Osteoblast (primary cell): ENCODE measurements around the gene UBE2H. TPM values are rescaled to one million over a fixed set of nuclear protein-coding genes. Genes with fewer than 3 reads are reported as not detected.

Source experiments
- DNase-seq: peaks from one replicate; pipeline ENCODE4 v3.0.0; 2011; ENCODE audit warnings: low spot score, mixed read lengths; ENCODE audit not compliant: insufficient read length; ENCODE audit errors: missing footprints
- H2AFZ ChIP-seq: 2 replicates; pipeline ENCODE4 v1.6.0; 2011; ENCODE audit warnings: mild to moderate bottlenecking, low read length
- H3K27ac ChIP-seq: 2 replicates; pipeline ENCODE4 v1.5.1; 2011; ENCODE audit warnings: mild to moderate bottlenecking, low read depth, low read length, moderate library complexity
- H3K27me3 ChIP-seq: 2 replicates; pipeline ENCODE4 v1.6.0; 2012; ENCODE audit warnings: mild to moderate bottlenecking, control low read depth, inconsistent platforms, low read length, moderate library complexity; ENCODE audit not compliant: insufficient read depth
- H3K36me3 ChIP-seq: 2 replicates; pipeline ENCODE4 v1.5.1; 2011; ENCODE audit warnings: mild to moderate bottlenecking, low read length, control low read depth, moderate library complexity; ENCODE audit not compliant: insufficient read depth
- H3K4me1 ChIP-seq: 2 replicates; pipeline ENCODE4 v1.5.1; 2011; ENCODE audit warnings: mild to moderate bottlenecking, low read length, control low read depth, moderate library complexity; ENCODE audit not compliant: insufficient read depth
- H3K4me2 ChIP-seq: 2 replicates; pipeline ENCODE4 v1.6.0; 2011; ENCODE audit warnings: mild to moderate bottlenecking, low read length; ENCODE audit not compliant: insufficient read depth
- H3K4me3 ChIP-seq: fragments of 200-600 bp; sonication (generic); 3 replicates; pipeline ENCODE4 v1.5.1; 2012; ENCODE audit warnings: mild to moderate bottlenecking, low read length, inconsistent platforms; ENCODE audit not compliant: insufficient read depth
- H3K79me2 ChIP-seq: 2 replicates; pipeline ENCODE4 v1.6.0; 2012; ENCODE audit warnings: mild to moderate bottlenecking, low read length, control low read depth, inconsistent platforms; ENCODE audit not compliant: insufficient read depth
- H3K9me3 ChIP-seq: 2 replicates; pipeline ENCODE4 v1.5.1; 2011; ENCODE audit warnings: low read depth, low read length, control low read depth
- H4K20me1 ChIP-seq: 2 replicates; pipeline ENCODE4 v1.6.0; 2012; ENCODE audit warnings: mild to moderate bottlenecking, low read length, control low read depth; ENCODE audit not compliant: insufficient read depth
- CTCF ChIP-seq: IDR thresholded peaks from 2 replicates; pipeline ENCODE4 v1.5.1; 2011; ENCODE audit warnings: mild to moderate bottlenecking, low read depth, low read length, moderate library complexity; ENCODE audit errors: extremely low read depth
- total RNA-seq: library from RNA; depleted of rRNA; stranded (reverse); fragments of >200 nt; gene quantifications from 2 replicates; pipeline ENCODE4 v1.2.3, GENCODE V29; 2012

The UBE2H gene
- total RNA-seq, 1 donor = 61.2 TPM

GRCh38 chr7:129793506-129794310 is 159.1 kb downstream of the UBE2H start:
- no peak for TF ChIP-seq CTCF

GRCh38 chr7:129792721-129793120 is 160.0 kb downstream of the UBE2H start:
- Histone ChIP-seq H3K27me3 (no peaks in the 10 kb centered on the region), H3K4me2 (no peak overlapping the region), H3K27ac (no peak overlapping the region), H3K9me3 (no peaks in the 10 kb centered on the region), H4K20me1 (no peaks in the 10 kb centered on the region), H3K36me3 (no peaks in the 10 kb centered on the region), H3K4me3 (no peak overlapping the region), H3K4me1 (no peaks in the 10 kb centered on the region), H3K79me2 (no peaks in the 10 kb centered on the region), H2AFZ (no peak overlapping the region)
- peak; percentile 79 for DNase-seq
- TF ChIP-seq CTCF = no peak

More at GRCh38 chr7:129793506-129794310, 159.1 kb downstream of the UBE2H start:
- Histone ChIP-seq H3K9me3 (no peaks in the 10 kb centered on the region), H4K20me1 (no peaks in the 10 kb centered on the region), H3K27ac (no peak overlapping the region), H3K4me3 (no peak overlapping the region), H3K79me2 (no peaks in the 10 kb centered on the region), H3K36me3 (no peaks in the 10 kb centered on the region), H3K4me2 (no peak overlapping the region), H3K4me1 (no peaks in the 10 kb centered on the region), H2AFZ (no peak overlapping the region), H3K27me3 (no peaks in the 10 kb centered on the region)
- DNase-seq = peak; percentile 73

- Histone ChIP-seq H3K79me2 (no peaks in the 10 kb centered on the region), H3K36me3 (no peaks in the 10 kb centered on the region), H3K4me3 (no peak overlapping the region), H3K9me3 (no peaks in the 10 kb centered on the region), H2AFZ (no peak overlapping the region), H3K4me1 (no peaks in the 10 kb centered on the region), H3K27ac (no peak overlapping the region), H3K27me3 (peaks cover 23% of the 10 kb centered on the region), H4K20me1 (no peaks in the 10 kb centered on the region), H3K4me2 (no peak overlapping the region)
- peak; percentile 85 for DNase-seq
- TF ChIP-seq CTCF = no peak
Observed at GRCh38 chr7:129790136-129790535, 162.6 kb downstream of the UBE2H start.

- Histone ChIP-seq H3K9me3 (no peaks in the 10 kb centered on the region), H3K4me2 (no peak overlapping the region), H3K36me3 (no peaks in the 10 kb centered on the region), H3K4me1 (no peaks in the 10 kb centered on the region), H3K79me2 (no peaks in the 10 kb centered on the region), H3K4me3 (no peak overlapping the region), H3K27ac (no peak overlapping the region), H3K27me3 (peaks cover 28% of the 10 kb centered on the region), H2AFZ (no peak overlapping the region), H4K20me1 (no peaks in the 10 kb centered on the region)
- DNase-seq = peak; percentile 63
- TF ChIP-seq CTCF = no peak
Observed at GRCh38 chr7:129789652-129790051, 163.1 kb downstream of the UBE2H start.
